Measurements from ENCODE around the gene STH.

DNA sequence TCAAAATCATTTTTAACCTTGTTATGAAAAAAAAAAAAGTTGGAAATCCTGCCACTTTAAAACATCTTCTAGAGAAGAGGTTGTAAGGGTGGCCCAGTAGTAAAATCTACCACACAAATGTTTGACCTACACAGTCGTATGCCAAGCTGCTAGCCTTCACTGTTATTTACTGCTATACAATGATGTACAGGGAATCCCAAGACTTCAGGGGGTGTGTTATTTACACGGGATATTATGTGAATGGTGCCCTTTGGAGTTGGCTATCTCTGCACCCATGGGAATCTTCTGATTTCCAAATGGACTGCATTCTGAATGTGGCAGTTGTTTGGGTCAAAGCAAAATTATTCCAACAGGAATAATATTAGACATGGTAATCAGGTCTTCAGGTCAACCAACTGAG lies 45.9 kb downstream of the STH start:
- TF ChIP-seq FOXA1 (IDR thresholded peaks at IDR 0.05; ENCODE audit: borderline replicate concordance), result no peak
- TF ChIP-seq ZNF41 (CRISPR knock-in tag; conservative IDR thresholded peaks at IDR 0.05), result no peak
- no peak for TF ChIP-seq POLR3G (IDR thresholded peaks at IDR 0.05; ENCODE audit: extremely low read depth, insufficient read length, insufficient replicate concordance)
- TF ChIP-seq, protein P1, sequence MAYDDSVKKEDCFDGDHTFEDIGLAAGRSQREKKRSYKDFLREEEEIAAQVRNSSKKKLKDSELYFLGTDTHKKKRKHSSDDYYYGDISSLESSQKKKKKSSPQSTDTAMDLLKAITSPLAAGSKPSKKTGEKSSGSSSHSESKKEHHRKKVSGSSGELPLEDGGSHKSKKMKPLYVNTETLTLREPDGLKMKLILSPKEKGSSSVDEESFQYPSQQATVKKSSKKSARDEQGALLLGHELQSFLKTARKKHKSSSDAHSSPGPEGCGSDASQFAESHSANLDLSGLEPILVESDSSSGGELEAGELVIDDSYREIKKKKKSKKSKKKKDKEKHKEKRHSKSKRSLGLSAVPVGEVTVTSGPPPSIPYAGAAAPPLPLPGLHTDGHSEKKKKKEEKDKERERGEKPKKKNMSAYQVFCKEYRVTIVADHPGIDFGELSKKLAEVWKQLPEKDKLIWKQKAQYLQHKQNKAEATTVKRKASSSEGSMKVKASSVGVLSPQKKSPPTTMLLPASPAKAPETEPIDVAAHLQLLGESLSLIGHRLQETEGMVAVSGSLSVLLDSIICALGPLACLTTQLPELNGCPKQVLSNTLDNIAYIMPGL (CRISPR knock-in tag; IDR thresholded peaks at IDR 0.05), result no peak
- TF ChIP-seq, protein P2, sequence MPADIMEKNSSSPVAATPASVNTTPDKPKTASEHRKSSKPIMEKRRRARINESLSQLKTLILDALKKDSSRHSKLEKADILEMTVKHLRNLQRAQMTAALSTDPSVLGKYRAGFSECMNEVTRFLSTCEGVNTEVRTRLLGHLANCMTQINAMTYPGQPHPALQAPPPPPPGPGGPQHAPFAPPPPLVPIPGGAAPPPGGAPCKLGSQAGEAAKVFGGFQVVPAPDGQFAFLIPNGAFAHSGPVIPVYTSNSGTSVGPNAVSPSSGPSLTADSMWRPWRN (IDR thresholded peaks at IDR 0.05; ENCODE audit: low read depth), result no peak
- no peak for TF ChIP-seq ZNF121 (CRISPR knock-in tag; conservative IDR thresholded peaks at IDR 0.05)
- no peak for TF ChIP-seq ILF3 (IDR thresholded peaks at IDR 0.05; ENCODE audit: borderline replicate concordance)
- TF ChIP-seq, protein P3, sequence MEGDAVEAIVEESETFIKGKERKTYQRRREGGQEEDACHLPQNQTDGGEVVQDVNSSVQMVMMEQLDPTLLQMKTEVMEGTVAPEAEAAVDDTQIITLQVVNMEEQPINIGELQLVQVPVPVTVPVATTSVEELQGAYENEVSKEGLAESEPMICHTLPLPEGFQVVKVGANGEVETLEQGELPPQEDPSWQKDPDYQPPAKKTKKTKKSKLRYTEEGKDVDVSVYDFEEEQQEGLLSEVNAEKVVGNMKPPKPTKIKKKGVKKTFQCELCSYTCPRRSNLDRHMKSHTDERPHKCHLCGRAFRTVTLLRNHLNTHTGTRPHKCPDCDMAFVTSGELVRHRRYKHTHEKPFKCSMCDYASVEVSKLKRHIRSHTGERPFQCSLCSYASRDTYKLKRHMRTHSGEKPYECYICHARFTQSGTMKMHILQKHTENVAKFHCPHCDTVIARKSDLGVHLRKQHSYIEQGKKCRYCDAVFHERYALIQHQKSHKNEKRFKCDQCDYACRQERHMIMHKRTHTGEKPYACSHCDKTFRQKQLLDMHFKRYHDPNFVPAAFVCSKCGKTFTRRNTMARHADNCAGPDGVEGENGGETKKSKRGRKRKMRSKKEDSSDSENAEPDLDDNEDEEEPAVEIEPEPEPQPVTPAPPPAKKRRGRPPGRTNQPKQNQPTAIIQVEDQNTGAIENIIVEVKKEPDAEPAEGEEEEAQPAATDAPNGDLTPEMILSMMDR (IDR thresholded peaks at IDR 0.05 in 2 of 3, conservative IDR thresholded peaks at IDR 0.05 in 1 of 3; ENCODE audit: insufficient read depth in 2 of 3, low read depth in 1 of 3, low read length in 3 of 3), result no peak
- no peak for TF ChIP-seq POLR3A (IDR thresholded peaks at IDR 0.05; ENCODE audit: borderline replicate concordance, extremely low read depth, insufficient read depth, insufficient read length)

Data from K562 (cell line).